CMK (cell line): Measurements from ENCODE around the gene HES7.
"Not testable (repeated sequence)": the region's sequence is repeated elsewhere in the genome, so short reads cannot be mapped to it uniquely, and the experiment has no call there.

Source experiments
- DNase-seq: peaks from one replicate; pipeline ENCODE4 v3.0.0-alpha.2; 2010; ENCODE audit warnings: low read depth

HES7 gene

DNA sequence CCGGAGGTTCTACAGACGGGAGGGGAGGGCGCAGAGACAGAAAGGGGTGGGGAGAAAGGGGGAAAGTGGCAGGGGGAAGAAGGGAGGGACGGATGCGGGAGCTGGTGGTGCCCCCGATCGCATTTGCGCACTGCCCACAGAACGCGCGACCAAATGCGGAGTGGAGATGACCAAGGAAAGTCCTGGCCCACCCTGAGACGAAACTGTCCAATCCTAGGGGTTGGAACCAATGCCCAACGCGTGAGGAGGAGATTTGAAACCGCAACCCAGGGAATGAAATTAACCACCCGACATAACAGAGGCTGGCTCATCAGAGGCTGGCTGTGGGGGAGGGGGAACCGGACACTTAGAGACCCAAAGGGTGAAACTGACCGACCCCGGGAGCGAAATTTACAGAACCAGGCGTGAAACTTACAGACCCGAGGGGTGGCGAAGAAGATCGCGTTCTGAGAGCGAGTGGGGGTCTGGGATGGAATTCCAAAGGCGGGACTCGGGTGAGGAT is 1.4 kb downstream of the HES7 start:
- no peak for DNase-seq

DNA sequence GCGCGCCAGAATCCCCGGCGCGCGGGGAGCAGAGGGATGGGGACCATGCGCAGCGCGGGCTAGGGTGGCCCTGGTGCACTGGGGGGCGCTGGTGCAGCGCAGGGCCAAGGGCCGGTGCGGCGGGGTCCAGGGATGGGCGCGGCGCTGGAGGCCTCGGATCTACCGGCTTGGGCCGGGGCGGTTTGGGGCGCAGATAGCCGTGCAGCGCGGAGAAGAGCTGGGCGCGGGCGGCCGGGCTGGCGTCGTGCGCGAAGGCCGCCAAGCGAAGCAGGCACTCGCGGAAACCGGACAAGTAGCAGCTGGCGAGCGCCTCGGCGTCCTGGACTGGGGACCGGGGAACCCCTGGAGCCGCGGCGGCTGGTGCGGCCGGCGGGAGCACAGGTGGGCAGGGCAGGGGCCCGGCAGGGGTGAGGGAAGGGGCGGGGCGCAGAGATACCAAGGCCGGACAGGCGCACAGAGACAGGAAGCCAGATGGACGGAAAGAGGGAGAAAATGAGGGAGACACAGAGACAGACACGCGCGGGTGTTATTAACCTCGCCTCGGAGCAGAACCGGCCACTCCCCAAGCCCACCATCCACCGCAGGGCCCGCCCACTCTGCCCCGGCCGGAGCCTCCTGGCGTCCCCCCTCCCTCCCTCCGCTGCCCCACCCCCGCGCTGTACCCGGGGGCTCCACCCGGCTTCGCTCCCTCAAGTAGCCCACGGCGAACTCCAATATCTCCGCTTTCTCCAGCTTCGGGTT is 2.1 kb downstream of the HES7 start:
- no peak for DNase-seq

DNA sequence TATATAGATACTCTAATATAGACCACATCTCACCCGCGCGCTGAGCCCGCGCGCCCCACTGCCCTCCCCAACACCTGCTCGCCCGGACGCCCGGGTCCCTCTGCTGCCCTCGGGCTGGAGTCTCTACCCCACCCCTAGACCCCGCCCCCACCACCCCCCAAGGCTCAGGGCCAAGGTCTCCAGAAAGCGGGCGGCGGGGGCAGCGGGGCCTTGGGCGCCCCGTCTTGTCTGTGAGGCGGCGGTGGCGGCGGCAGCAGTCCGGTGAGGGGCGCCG is 2.6 kb downstream of the HES7 start:
- no peak for DNase-seq

DNA sequence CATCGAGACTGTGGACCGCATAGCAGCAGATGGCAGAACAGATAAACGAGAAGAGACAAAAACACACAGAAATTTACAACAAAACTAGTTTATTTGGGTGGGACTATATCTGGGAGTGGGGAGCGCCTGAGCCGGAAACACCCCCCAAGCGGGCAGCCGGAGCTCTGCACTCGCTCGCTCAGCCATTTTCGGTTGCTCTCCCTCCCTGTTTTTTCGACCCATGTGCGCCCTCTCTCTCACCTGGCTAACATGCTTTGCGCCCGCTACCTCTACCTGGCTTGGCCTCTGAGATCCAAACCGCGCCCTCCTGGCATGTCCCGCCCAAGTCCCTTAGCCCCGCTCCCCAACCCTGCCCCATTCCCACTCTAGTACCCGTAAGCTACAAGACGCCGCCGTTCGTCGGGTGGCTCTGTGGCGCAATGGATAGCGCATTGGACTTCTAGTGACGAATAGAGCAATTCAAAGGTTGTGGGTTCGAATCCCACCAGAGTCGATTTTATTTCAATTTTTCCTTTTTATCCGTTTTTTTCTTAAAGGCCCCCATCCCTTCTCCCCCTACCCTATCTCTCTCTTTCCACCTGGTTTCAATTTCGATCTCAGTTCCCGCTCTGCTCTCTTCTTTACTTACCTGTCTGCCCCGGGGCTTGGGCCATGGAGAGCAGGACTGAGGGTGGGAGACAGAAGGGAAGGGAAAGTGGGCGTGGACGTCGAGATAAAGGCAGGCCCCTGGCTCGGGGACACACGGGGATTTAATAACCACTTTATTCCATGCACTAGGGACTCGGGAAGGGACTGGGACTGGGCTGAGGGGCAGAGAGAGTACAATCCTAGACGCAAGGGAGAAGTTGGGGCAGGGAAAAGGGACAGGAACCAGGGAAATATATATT is 3.1 kb downstream of the HES7 start:
- no peak for DNase-seq

GRCh38 chr17:8119581-8120519 is 4.1 kb downstream of the HES7 start:
- no peak for DNase-seq

- no peak for DNase-seq
Observed at GRCh38 chr17:8118769-8119580, 4.9 kb downstream of the HES7 start.

- no peak for DNase-seq
Observed at GRCh38 chr17:8117980-8118768, 5.7 kb downstream of the HES7 start, which contains the start of gene ALOXE3. Gene ALOXE3 (minus strand): TSS chr17:8118514. CDS start chr17:8117990, 524 bp downstream.

GRCh38 chr17:8117367-8117979 is 6.4 kb downstream of the HES7 start:
- DNase-seq: no peak

DNA sequence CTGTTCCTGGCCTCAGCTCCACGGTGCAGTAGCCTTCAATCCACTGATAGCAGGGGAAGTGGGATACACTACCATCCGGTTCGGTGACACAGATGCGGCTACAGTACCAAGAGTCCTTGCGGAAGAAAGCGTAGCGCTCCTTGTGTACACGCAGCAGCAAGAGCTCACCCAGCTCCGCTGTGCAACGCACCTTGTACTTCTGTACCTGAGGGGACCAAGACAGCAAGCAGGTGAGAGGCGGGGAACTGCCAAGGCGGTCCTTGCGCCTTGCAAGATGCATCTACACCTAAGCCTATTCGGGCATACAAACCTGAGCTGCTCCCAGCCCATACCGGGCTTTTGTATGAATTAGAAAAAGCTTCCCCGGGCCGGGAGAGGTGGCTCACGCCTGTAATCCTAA is 7.1 kb downstream of the HES7 start:
- DNase-seq: no peak

- DNase-seq: no peak
Observed at GRCh38 chr17:8110907-8111306, 13.0 kb downstream of the HES7 start.

GRCh38 chr17:8110456-8110804 is 13.5 kb downstream of the HES7 start:
- no peak for DNase-seq

DNA sequence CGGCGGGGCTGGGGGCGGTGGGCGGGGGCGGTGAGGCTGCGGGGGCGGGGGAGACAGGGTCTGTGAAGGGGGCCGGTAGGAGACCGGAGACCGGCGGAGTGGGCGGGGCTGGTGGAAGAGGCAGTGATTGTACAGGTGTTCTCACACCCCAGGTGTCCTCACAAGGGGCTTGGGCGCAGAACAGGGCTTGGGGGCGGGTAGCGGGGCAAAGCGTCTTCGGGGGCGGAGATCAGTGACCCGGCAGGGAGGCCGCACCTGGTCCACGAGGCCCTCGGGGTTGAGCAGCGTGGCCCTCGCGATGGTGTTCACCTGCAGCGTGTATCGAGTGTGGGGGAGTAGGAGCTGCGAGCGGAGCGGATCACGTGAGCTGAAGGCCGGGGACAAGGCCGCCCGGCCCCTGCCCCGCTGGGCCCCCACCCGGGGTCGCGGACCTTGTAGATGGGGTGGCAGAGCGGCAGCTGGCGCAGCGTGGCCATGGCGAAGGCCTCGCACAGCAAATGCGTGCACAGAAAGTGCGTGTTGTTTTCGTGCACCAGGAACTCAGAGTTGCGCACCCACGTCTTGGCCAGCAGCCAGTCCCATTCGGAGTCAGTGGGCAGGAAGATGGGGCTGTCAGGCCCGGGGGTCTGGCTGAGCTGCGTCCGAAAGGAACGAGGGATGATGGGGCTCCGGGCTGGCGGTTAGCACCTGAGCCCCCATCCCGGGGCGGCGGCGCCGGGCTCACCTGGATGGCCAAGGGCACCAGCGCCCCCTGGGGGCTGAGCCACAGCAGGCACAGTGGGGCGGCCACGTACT is 14.0 kb downstream of the HES7 start:
- DNase-seq: no peak

DNA sequence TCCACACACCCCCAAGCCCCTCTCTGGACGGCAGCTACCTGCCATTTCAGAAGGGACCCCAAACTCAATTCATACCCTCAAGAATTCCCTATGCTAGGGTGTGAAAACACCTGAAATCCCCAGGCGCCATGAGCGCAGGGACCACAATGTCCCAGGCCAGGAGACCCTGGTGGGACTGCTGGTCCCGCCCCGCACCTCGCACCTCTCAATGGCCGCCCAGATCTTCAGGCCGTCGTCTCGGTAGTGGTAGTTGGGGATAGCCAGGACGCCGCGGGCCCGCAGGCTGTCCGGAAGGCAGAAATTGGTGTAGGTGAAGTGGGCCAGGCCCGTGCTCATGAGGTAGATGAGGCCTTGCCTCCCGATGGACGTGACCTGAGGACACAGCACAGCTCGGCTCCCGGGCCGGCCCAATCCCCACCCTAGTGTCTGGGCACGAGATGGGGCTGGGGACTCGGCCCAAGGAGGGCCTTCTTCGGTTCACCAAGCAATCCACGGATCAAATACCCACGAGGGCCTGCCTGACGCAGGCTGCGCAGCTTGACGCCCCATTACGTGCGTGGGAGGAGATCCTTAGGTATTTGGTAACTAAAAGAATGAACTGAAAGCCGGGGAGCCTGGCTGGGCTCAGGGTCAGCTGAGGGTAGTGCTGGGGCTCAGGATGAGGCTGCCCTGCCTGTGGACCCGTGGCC is 14.8 kb downstream of the HES7 start:
- no peak for DNase-seq

GRCh38 chr17:8106980-8107379 is 16.9 kb downstream of the HES7 start:
- DNase-seq: not testable (repeated sequence)

DNA sequence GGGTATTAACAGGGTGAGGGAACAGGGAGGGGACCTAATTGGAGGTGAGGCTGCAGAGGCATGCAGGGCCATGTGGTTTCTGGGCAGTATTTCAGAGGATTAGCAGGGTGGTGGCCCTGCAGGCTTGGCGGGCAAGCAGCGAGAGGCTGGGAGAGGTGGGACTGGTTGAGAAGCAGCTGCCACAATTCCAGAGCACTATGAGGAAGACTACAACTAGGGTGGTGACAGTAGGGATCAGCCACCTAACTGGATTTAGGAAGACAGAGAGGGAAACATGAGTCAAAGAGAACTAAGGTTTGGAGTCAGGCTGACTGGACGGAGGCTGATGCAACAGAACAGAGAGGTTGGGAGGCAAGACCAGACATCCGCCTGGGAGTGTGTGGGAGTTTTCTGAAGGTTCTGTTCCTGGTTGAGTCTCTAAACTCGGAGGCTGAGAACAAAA is 17.9 kb downstream of the HES7 start:
- no peak for DNase-seq

- no peak for DNase-seq
Observed at GRCh38 chr17:8104911-8105310, 19.0 kb downstream of the HES7 start.

GRCh38 chr17:8103549-8103948 is 20.4 kb downstream of the HES7 start:
- no peak for DNase-seq

DNA sequence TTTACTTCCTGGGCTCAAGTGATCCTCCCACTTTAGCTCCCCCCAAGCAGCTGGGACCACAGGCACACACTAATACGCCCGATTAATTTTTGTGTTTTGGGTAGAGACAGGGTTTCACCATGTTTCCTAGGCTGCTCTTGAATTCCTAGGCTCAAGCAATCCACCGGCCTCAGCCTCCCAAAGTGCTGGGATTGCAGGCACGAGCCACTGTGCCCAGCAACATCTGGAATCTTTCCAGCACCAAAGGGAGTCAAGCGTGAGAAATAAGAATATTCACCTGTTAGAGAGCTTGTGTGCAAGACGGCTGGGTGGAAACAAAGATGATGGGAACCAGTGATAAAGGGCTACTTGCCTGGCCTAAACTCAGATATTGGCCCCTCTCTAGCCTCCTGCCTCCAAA is 22.2 kb downstream of the HES7 start:
- DNase-seq: no peak

DNA sequence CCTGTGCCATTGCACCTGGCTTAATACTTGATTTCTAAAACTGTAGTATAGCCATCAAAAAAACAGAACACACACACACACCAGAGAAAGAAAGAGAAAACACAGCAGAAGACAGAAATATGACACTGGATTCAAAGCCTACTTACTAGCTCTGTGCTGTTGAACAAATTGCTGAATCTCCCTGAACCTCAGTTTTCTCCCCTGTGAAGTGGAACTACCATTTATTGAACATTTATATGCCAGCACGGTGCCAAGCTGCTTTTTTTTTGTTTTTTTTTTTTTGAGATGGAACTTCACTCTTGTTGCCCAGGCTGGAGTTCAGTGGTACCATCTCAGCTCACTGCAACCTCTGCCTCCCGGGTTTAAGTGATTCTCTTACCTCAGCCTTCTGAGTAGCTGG is 23.1 kb downstream of the HES7 start:
- DNase-seq: no peak
